ENCODE measurements around the gene LENEP.

- TF ChIP-seq, protein P1, sequence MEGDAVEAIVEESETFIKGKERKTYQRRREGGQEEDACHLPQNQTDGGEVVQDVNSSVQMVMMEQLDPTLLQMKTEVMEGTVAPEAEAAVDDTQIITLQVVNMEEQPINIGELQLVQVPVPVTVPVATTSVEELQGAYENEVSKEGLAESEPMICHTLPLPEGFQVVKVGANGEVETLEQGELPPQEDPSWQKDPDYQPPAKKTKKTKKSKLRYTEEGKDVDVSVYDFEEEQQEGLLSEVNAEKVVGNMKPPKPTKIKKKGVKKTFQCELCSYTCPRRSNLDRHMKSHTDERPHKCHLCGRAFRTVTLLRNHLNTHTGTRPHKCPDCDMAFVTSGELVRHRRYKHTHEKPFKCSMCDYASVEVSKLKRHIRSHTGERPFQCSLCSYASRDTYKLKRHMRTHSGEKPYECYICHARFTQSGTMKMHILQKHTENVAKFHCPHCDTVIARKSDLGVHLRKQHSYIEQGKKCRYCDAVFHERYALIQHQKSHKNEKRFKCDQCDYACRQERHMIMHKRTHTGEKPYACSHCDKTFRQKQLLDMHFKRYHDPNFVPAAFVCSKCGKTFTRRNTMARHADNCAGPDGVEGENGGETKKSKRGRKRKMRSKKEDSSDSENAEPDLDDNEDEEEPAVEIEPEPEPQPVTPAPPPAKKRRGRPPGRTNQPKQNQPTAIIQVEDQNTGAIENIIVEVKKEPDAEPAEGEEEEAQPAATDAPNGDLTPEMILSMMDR (conservative IDR thresholded peaks at IDR 0.05): no peak
- no peak for TF ChIP-seq ZFX (IDR thresholded peaks at IDR 0.05)
Observed at GRCh38 chr1:154971341-154971998, 21.9 kb upstream of the LENEP start.

Data from C4-2B (cell line).